Thyroid gland (tissue), 4 donors: ENCODE data around the gene LUC7L.

Source experiments
- CTCF ChIP-seq, 6 experiments: fragments of 200-600 bp in 3 of 6; fragments of 450-650 bp in 3 of 6; sonication (generic) in 3 of 6; IDR thresholded peaks; one replicate each; pipeline ENCODE4 v1.5.1; 2016 to 2019; ENCODE audit warnings: antibody characterized with exemption in 6 of 6, mild to moderate bottlenecking in 2 of 6, inconsistent platforms in 1 of 6, moderate library complexity in 1 of 6
- POLR2A ChIP-seq, 2 donors: fragments of 450-650 bp; IDR thresholded peaks; one replicate each; pipeline ENCODE4 v1.6.1; 2017; ENCODE audit warnings: antibody characterized with exemption in 2 of 2, mild to moderate bottlenecking in 2 of 2, moderate library complexity in 1 of 2

DNA sequence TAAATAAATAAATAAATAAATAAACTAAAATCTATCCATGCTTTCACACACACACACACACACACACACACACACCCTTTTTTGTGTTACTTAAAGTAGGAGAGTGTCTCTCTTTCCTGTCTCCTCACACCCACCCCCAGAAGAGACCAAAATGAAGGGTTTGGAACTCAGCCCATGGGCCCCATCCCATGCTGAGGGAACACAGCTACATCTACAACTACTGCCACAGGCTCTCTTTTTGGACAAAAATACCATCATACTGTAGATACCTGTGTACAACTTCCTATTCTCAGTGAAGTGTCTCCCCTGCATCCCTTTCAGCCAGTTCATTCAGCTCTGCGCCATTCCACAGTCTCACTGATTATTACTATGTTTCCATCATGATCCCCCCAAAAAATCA lies 58.5 kb downstream of the LUC7L start:
- TF ChIP-seq CTCF (IDR thresholded peaks at IDR 0.05) (no peak), POLR2A (IDR thresholded peaks at IDR 0.05) (no peak)
